ENCODE measurements around the gene RAPGEF4.

DNA sequence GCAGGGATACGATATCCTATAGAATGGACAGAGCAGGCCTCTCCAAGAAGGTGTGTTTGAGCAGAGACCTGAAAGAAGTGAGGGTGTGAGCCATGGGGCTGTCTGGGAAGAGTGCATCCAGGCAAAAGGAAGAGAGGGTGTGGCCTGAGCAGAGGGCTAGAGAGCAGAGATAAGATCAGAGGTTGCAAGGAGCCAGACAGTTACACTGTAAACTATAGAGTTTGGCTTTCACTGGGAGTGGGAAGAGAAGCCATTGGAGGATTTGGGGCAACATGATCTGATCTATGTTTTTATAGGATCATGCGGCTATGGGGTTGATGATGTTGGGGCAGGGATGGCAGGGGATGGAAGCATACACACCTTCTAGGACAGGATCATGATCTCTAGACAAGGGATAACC, 215.9 kb downstream of the RAPGEF4 start:
- TF ChIP-seq, protein P1, sequence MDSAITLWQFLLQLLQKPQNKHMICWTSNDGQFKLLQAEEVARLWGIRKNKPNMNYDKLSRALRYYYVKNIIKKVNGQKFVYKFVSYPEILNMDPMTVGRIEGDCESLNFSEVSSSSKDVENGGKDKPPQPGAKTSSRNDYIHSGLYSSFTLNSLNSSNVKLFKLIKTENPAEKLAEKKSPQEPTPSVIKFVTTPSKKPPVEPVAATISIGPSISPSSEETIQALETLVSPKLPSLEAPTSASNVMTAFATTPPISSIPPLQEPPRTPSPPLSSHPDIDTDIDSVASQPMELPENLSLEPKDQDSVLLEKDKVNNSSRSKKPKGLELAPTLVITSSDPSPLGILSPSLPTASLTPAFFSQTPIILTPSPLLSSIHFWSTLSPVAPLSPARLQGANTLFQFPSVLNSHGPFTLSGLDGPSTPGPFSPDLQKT (IDR thresholded peaks at IDR 0.05; ENCODE audit: borderline replicate concordance, low read depth, low read length), result no peak
- TF ChIP-seq CTCF (tag by site-specific recombination; IDR thresholded peaks at IDR 0.05) (no peak), ZNF658 (tag by site-specific recombination; IDR thresholded peaks at IDR 0.05) (no peak), ZNF560 (tag by site-specific recombination; IDR thresholded peaks at IDR 0.05; ENCODE audit: borderline replicate concordance) (no peak), ZFP37 (tag by site-specific recombination; IDR thresholded peaks at IDR 0.05) (no peak), SALL2 (tag by site-specific recombination; IDR thresholded peaks at IDR 0.05; ENCODE audit: borderline replicate concordance) (no peak), ZNF521 (tag by site-specific recombination; IDR thresholded peaks at IDR 0.05) (no peak), ZNF623 (tag by site-specific recombination; IDR thresholded peaks at IDR 0.05) (no peak), ZSCAN23 (tag by site-specific recombination; IDR thresholded peaks at IDR 0.05) (no peak)
- TF ChIP-seq, protein P2, sequence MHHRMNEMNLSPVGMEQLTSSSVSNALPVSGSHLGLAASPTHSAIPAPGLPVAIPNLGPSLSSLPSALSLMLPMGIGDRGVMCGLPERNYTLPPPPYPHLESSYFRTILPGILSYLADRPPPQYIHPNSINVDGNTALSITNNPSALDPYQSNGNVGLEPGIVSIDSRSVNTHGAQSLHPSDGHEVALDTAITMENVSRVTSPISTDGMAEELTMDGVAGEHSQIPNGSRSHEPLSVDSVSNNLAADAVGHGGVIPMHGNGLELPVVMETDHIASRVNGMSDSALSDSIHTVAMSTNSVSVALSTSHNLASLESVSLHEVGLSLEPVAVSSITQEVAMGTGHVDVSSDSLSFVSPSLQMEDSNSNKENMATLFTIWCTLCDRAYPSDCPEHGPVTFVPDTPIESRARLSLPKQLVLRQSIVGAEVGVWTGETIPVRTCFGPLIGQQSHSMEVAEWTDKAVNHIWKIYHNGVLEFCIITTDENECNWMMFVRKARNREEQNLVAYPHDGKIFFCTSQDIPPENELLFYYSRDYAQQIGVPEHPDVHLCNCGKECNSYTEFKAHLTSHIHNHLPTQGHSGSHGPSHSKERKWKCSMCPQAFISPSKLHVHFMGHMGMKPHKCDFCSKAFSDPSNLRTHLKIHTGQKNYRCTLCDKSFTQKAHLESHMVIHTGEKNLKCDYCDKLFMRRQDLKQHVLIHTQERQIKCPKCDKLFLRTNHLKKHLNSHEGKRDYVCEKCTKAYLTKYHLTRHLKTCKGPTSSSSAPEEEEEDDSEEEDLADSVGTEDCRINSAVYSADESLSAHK (tag by site-specific recombination; IDR thresholded peaks at IDR 0.05), result no peak
